Neural progenitor cell (in vitro differentiated cells): Measurements from ENCODE around the gene H3-3A. TPM values are rescaled to one million over a fixed set of nuclear protein-coding genes. Genes with fewer than 3 reads are reported as not detected.
A peak's percentile ranks its signal among the peaks of the same experiment; 100 is the strongest.

Source experiments
- DNase-seq: peaks from one replicate; pipeline ENCODE4 v3.0.0-alpha.2; 2016; ENCODE audit warnings: low spot score
- H2AFZ ChIP-seq: fragments of 200-600 bp; sonication (generic); replicated peaks from 2 replicates; pipeline ENCODE4 v1.6.1; 2016; ENCODE audit warnings: antibody characterized with exemption
- H3F3A ChIP-seq: fragments of 200-600 bp; sonication (generic); 2 replicates; pipeline ENCODE4 v1.6.1; 2016; ENCODE audit warnings: antibody characterized with exemption, low read depth
- H3K27ac ChIP-seq: fragments of 200-600 bp; sonication (generic); 2 replicates; pipeline ENCODE4 v1.5.1; 2016; ENCODE audit warnings: mild to moderate bottlenecking
- H3K27me3 ChIP-seq: fragments of 200-600 bp; sonication (generic); 2 replicates; pipeline ENCODE4 v1.6.1; 2016; ENCODE audit warnings: mild to moderate bottlenecking, moderate library complexity
- H3K36me3 ChIP-seq: fragments of 200-600 bp; sonication (generic); 2 replicates; pipeline ENCODE4 v1.5.1; 2016
- H3K4me1 ChIP-seq: fragments of 200-600 bp; sonication (generic); 2 replicates; pipeline ENCODE4 v1.6.1; 2016; ENCODE audit warnings: mixed run types
- H3K4me2 ChIP-seq: fragments of 200-600 bp; sonication (generic); 2 replicates; pipeline ENCODE4 v1.6.1; 2016
- H3K4me3 ChIP-seq: fragments of 200-600 bp; sonication (generic); 2 replicates; pipeline ENCODE4 v1.5.1; 2016
- H3K79me2 ChIP-seq: fragments of 200-600 bp; sonication (generic); 2 replicates; pipeline ENCODE4 v1.6.1; 2016; ENCODE audit warnings: low read depth
- H3K9ac ChIP-seq: fragments of 200-600 bp; sonication (generic); 2 replicates; pipeline ENCODE4 v1.6.1; 2016
- H3K9me3 ChIP-seq: fragments of 200-600 bp; sonication (generic); 2 replicates; pipeline ENCODE4 v1.5.1; 2016; ENCODE audit warnings: low read depth
- H4K20me1 ChIP-seq: fragments of 200-600 bp; sonication (generic); 2 replicates; pipeline ENCODE4 v1.6.1; 2016; ENCODE audit warnings: low read depth
- H3K27ac Mint-ChIP-seq: 3 replicates; pipeline ENCODE4 v1.8.0; 2021; ENCODE audit warnings: mixed read lengths
- H3K27me3 Mint-ChIP-seq: 2 replicates; pipeline ENCODE4 v1.8.0; 2022; ENCODE audit warnings: low read depth, mild to moderate bottlenecking, inconsistent platforms, moderate library complexity, mixed read lengths; ENCODE audit not compliant: insufficient read depth
- H3K36me3 Mint-ChIP-seq: 3 replicates; pipeline ENCODE4 v1.8.0; 2021; ENCODE audit warnings: mixed read lengths
- H3K4me1 Mint-ChIP-seq: 3 replicates; pipeline ENCODE4 v1.8.0; 2021; ENCODE audit warnings: mixed read lengths
- H3K4me3 Mint-ChIP-seq: 3 replicates; pipeline ENCODE4 v1.8.0; 2021; ENCODE audit warnings: mild to moderate bottlenecking, moderate library complexity, mixed read lengths
- H3K9me3 Mint-ChIP-seq: 3 replicates; pipeline ENCODE4 v1.8.0; 2020; ENCODE audit warnings: mixed read lengths
- EZH2 ChIP-seq: fragments of 200-600 bp; sonication (generic); IDR thresholded peaks from 2 replicates; pipeline ENCODE4 v1.6.1; 2017; ENCODE audit warnings: antibody characterized with exemption, mild to moderate bottlenecking, moderate library complexity
- EZH2phosphoT487 ChIP-seq: fragments of 200-600 bp; sonication (generic); IDR thresholded peaks from 2 replicates; pipeline ENCODE4 v1.6.1; 2017; ENCODE audit warnings: antibody characterized with exemption
- total RNA-seq: library from RNA; depleted of rRNA; stranded (reverse); fragments of >200 nt; gene quantifications from 2 replicates; pipeline ENCODE4 v1.2.3, GENCODE V29; 2015; ENCODE audit warnings: low replicate concordance
- TF ChIP-seq, protein P1 (sequence below): fragments of 200-600 bp; sonication (generic); IDR thresholded peaks from 2 replicates; pipeline ENCODE4 v1.5.1; 2017; ENCODE audit warnings: antibody characterized with exemption, mild to moderate bottlenecking

The H3-3A gene
- total RNA-seq, 1 donor from 2014 or later = 1,689 TPM

DNA sequence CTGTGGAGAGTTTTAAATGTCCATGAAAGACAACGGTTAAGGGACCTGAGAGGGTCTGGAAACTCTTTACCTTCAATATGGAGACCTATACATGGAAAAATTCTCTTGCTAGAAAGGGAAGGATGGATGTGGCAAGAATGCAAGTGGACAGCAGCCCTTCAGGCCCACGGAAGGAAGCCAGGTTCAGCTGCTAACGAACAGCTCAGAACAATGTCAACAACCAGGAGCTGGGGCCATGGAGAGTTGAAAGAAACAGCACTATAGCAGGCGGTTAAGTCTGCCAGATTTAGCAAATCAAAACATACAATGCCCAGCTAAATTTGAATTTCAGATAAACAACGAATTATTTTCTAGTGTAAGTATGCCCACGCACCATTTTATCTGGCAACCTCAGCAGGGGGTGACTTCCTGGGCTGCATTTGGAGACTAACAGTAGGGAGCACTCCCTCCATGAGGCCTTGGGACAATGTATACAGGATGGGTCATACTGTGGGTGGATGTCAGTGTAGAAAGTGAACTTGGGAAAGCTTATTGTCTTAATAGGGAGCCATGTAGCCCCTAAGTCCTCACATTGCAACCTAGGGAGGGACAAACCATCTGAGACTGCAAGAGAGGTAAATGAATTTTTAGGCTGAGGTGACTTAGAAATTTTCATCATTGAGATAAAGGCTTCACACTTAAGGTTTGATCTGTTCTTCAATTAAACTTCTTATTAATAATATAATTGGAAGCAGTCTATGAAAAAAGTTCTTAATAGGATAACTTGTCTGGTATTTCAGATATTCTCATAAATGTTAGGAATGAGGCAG is 7.8 kb upstream of the H3-3A start:
- H3K9ac ChIP-seq = no peak overlapping the region
- DNase-seq = no peak
- Mint-ChIP-seq H3K27ac (no peak overlapping the region), H3K9me3 (no peaks in the 10 kb centered on the region), H3K4me1 (peaks cover 3% of the 10 kb centered on the region), H3K27me3 (no peaks in the 10 kb centered on the region), H3K36me3 (peaks cover 8% of the 10 kb centered on the region), H3K4me3 (no peak overlapping the region)
- H3K27me3 ChIP-seq = no peaks in the 10 kb centered on the region
- H3F3A ChIP-seq = peaks cover 3% of the 10 kb centered on the region
- no peak overlapping the region for H3K27ac ChIP-seq
- no peak for TF ChIP-seq EZH2phosphoT487
- no peaks in the 10 kb centered on the region for H3K9me3 ChIP-seq
- no peak overlapping the region for H3K4me3 ChIP-seq
- H3K79me2 ChIP-seq = no peaks in the 10 kb centered on the region
- H2AFZ ChIP-seq = no peak overlapping the region
- no peaks in the 10 kb centered on the region for H4K20me1 ChIP-seq
- H3K4me1 ChIP-seq = no peaks in the 10 kb centered on the region
- no peak overlapping the region for H3K4me2 ChIP-seq
- no peaks in the 10 kb centered on the region for H3K36me3 ChIP-seq

- no peaks in the 10 kb centered on the region for H3K9me3 Mint-ChIP-seq
- peaks cover 14% of the 10 kb centered on the region for H3K4me1 Mint-ChIP-seq
- no peak for DNase-seq
- Histone ChIP-seq H3K27ac (no peak overlapping the region), H3K79me2 (peaks cover 36% of the 10 kb centered on the region), H3K4me2 (no peak overlapping the region), H2AFZ (no peak overlapping the region), H3K27me3 (no peaks in the 10 kb centered on the region), H3K36me3 (no peaks in the 10 kb centered on the region), H4K20me1 (peaks cover 21% of the 10 kb centered on the region), H3K9ac (no peak overlapping the region), H3K4me1 (peaks cover 9% of the 10 kb centered on the region), H3F3A (peaks cover 34% of the 10 kb centered on the region), H3K9me3 (no peaks in the 10 kb centered on the region), H3K4me3 (no peak overlapping the region)
- H3K4me3 Mint-ChIP-seq = peak overlapping the region; percentile 7
- H3K36me3 Mint-ChIP-seq = peaks cover 9% of the 10 kb centered on the region
- H3K27ac Mint-ChIP-seq = no peak overlapping the region
- TF ChIP-seq, protein P1, sequence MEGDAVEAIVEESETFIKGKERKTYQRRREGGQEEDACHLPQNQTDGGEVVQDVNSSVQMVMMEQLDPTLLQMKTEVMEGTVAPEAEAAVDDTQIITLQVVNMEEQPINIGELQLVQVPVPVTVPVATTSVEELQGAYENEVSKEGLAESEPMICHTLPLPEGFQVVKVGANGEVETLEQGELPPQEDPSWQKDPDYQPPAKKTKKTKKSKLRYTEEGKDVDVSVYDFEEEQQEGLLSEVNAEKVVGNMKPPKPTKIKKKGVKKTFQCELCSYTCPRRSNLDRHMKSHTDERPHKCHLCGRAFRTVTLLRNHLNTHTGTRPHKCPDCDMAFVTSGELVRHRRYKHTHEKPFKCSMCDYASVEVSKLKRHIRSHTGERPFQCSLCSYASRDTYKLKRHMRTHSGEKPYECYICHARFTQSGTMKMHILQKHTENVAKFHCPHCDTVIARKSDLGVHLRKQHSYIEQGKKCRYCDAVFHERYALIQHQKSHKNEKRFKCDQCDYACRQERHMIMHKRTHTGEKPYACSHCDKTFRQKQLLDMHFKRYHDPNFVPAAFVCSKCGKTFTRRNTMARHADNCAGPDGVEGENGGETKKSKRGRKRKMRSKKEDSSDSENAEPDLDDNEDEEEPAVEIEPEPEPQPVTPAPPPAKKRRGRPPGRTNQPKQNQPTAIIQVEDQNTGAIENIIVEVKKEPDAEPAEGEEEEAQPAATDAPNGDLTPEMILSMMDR = no peak
- TF ChIP-seq EZH2phosphoT487 = no peak
- TF ChIP-seq EZH2 = no peak
- H3K27me3 Mint-ChIP-seq = peaks cover 4% of the 10 kb centered on the region
These were observed 2.8 kb upstream of the H3-3A start for GRCh38 chr1:226059709-226060108.

- peaks cover 41% of the 10 kb centered on the region for H3F3A ChIP-seq
- no peak overlapping the region for H3K4me2 ChIP-seq
- no peak overlapping the region for H3K27ac Mint-ChIP-seq
- H3K9ac ChIP-seq = no peak overlapping the region
- H3K4me3 ChIP-seq = no peak overlapping the region
- H3K27ac ChIP-seq = no peak overlapping the region
- no peak for TF ChIP-seq EZH2phosphoT487
- no peak for TF ChIP-seq EZH2
- TF ChIP-seq, protein P1 = no peak
- H4K20me1 ChIP-seq = peaks cover 28% of the 10 kb centered on the region
- H2AFZ ChIP-seq = no peak overlapping the region
- H3K4me1 ChIP-seq = peaks cover 16% of the 10 kb centered on the region
- no peak for DNase-seq
- H3K4me3 Mint-ChIP-seq = peak overlapping the region; percentile 48
- H3K36me3 ChIP-seq = no peaks in the 10 kb centered on the region
- no peaks in the 10 kb centered on the region for H3K27me3 ChIP-seq
- H3K4me1 Mint-ChIP-seq = peaks cover 19% of the 10 kb centered on the region
- H3K79me2 ChIP-seq = peaks cover 43% of the 10 kb centered on the region
- peaks cover 12% of the 10 kb centered on the region for H3K36me3 Mint-ChIP-seq
- no peaks in the 10 kb centered on the region for H3K9me3 ChIP-seq
- H3K27me3 Mint-ChIP-seq = peaks cover 4% of the 10 kb centered on the region
- H3K9me3 Mint-ChIP-seq = no peaks in the 10 kb centered on the region
These were observed 2.1 kb upstream of the H3-3A start for GRCh38 chr1:226060427-226060826.
